ENCODE measurements around the gene SYMPK.

GRCh38 chr19:45784096-45784495 is 78.9 kb downstream of the SYMPK start:
- no peak for TF ChIP-seq POLR2A (IDR thresholded peaks at IDR 0.05)
- TF ChIP-seq, protein P1, sequence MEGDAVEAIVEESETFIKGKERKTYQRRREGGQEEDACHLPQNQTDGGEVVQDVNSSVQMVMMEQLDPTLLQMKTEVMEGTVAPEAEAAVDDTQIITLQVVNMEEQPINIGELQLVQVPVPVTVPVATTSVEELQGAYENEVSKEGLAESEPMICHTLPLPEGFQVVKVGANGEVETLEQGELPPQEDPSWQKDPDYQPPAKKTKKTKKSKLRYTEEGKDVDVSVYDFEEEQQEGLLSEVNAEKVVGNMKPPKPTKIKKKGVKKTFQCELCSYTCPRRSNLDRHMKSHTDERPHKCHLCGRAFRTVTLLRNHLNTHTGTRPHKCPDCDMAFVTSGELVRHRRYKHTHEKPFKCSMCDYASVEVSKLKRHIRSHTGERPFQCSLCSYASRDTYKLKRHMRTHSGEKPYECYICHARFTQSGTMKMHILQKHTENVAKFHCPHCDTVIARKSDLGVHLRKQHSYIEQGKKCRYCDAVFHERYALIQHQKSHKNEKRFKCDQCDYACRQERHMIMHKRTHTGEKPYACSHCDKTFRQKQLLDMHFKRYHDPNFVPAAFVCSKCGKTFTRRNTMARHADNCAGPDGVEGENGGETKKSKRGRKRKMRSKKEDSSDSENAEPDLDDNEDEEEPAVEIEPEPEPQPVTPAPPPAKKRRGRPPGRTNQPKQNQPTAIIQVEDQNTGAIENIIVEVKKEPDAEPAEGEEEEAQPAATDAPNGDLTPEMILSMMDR (IDR thresholded peaks at IDR 0.05) = no peak
